Uterus (tissue), 4 donors: ENCODE data around the gene WDR27. TPM values are rescaled to one million over a fixed set of nuclear protein-coding genes. Genes with fewer than 3 reads are reported as not detected.

Experiments used
- DNase-seq, 2 donors: peaks; one replicate each; pipeline ENCODE4 v3.0.0-alpha.2; 2019 to 2020
- H3K27ac ChIP-seq, 2 donors: fragments of 200-600 bp; sonication (generic); 1 replicate in 1 of 2; 2 replicates in 1 of 2; pipeline ENCODE4 v1.5.1; 2016 to 2018
- H3K27me3 ChIP-seq, 2 donors: fragments of 200-600 bp; sonication (generic); one replicate each; pipeline ENCODE4 v1.5.1; 2018 to 2019; ENCODE audit warnings: control low read depth in 1 of 2
- H3K36me3 ChIP-seq, 2 donors: fragments of 200-600 bp; sonication (generic); one replicate each; pipeline ENCODE4 v1.5.1; 2019; ENCODE audit warnings: control low read depth in 1 of 2
- H3K4me1 ChIP-seq, 2 donors: fragments of 200-600 bp; sonication (generic); one replicate each; pipeline ENCODE4 v1.5.1; 2018 to 2019; ENCODE audit warnings: control low read depth in 1 of 2
- H3K4me3 ChIP-seq, 2 donors: fragments of 200-600 bp; sonication (generic); 1 replicate in 1 of 2; 2 replicates in 1 of 2; pipeline ENCODE4 v1.5.1; 2018 to 2019; ENCODE audit warnings: mild to moderate bottlenecking in 1 of 2
- H3K9me3 ChIP-seq, 2 donors: fragments of 200-600 bp; sonication (generic); one replicate each; pipeline ENCODE4 v1.5.1; 2019; ENCODE audit warnings: control low read depth in 1 of 2
- POLR2A ChIP-seq, 2 donors: fragments of 450-650 bp; IDR thresholded peaks; one replicate each; pipeline ENCODE4 v1.6.1; 2016; ENCODE audit warnings: antibody characterized with exemption in 2 of 2, mild to moderate bottlenecking in 1 of 2, moderate library complexity in 1 of 2
- intact Hi-C: fragments of 100-400 bp; cut with DNase I; formaldehyde crosslinking; loops from one replicate; pipeline ENCODE4 v1.15.1; 2023; ENCODE audit warnings: low total_unique reads
- total RNA-seq, 4 donors: library from RNA; depleted of rRNA in 3 of 4; stranded (reverse); fragments of >200 nt in 3 of 4; gene quantifications; one replicate each; pipeline versions ENCODE4 v1.1.0 to v1.2.4, GENCODE V29; 2014 to 2023
- TF ChIP-seq, protein P1 (sequence below), 4 experiments: fragments of 200-600 bp in 2 of 4; fragments of 450-650 bp in 2 of 4; sonication (generic) in 2 of 4; IDR thresholded peaks; one replicate each; pipeline ENCODE4 v1.5.1; 2016 to 2019; ENCODE audit warnings: antibody characterized with exemption in 4 of 4, mild to moderate bottlenecking in 2 of 4, moderate library complexity in 1 of 4
- donor health status: DM: yes; HTN: yes; CAD: no.

WDR27 gene
- total RNA-seq, 4 donors from 2014 or later: 41.8 to 69.7 (median 59.7) TPM

DNA sequence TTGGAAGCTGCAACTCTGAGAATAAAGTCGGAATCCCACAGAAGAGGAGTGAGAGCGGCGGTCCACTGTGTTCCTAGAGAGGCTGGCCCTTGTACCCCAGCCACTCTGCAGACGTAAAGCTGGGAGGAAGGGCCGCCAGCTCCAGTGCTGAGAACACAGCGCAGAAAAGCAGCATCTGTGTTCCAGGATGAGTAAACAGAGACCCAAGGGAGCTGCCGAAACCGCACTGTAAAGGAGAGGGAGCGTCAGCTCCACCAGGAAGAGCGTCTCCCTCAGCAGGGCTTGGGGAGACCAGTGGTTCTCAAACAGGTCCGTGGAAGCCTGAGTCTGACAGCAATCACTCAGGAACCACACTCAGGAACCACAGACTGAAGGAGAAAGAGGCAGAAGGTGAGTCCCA is 134.0 kb downstream of the WDR27 start:
- intact Hi-C loops: no loop called here
- no peaks in the 10 kb centered on the region for H3K4me1 ChIP-seq
- no peaks in the 10 kb centered on the region for H3K36me3 ChIP-seq
- TF ChIP-seq, protein P1, sequence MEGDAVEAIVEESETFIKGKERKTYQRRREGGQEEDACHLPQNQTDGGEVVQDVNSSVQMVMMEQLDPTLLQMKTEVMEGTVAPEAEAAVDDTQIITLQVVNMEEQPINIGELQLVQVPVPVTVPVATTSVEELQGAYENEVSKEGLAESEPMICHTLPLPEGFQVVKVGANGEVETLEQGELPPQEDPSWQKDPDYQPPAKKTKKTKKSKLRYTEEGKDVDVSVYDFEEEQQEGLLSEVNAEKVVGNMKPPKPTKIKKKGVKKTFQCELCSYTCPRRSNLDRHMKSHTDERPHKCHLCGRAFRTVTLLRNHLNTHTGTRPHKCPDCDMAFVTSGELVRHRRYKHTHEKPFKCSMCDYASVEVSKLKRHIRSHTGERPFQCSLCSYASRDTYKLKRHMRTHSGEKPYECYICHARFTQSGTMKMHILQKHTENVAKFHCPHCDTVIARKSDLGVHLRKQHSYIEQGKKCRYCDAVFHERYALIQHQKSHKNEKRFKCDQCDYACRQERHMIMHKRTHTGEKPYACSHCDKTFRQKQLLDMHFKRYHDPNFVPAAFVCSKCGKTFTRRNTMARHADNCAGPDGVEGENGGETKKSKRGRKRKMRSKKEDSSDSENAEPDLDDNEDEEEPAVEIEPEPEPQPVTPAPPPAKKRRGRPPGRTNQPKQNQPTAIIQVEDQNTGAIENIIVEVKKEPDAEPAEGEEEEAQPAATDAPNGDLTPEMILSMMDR (IDR thresholded peaks at IDR 0.05): no peak
- TF ChIP-seq POLR2A (IDR thresholded peaks at IDR 0.05): no peak
- H3K27me3 ChIP-seq: no peaks in the 10 kb centered on the region
- no peak for DNase-seq
- no peak overlapping the region for H3K4me3 ChIP-seq
- no peaks in the 10 kb centered on the region for H3K9me3 ChIP-seq
- no peak overlapping the region for H3K27ac ChIP-seq

DNA sequence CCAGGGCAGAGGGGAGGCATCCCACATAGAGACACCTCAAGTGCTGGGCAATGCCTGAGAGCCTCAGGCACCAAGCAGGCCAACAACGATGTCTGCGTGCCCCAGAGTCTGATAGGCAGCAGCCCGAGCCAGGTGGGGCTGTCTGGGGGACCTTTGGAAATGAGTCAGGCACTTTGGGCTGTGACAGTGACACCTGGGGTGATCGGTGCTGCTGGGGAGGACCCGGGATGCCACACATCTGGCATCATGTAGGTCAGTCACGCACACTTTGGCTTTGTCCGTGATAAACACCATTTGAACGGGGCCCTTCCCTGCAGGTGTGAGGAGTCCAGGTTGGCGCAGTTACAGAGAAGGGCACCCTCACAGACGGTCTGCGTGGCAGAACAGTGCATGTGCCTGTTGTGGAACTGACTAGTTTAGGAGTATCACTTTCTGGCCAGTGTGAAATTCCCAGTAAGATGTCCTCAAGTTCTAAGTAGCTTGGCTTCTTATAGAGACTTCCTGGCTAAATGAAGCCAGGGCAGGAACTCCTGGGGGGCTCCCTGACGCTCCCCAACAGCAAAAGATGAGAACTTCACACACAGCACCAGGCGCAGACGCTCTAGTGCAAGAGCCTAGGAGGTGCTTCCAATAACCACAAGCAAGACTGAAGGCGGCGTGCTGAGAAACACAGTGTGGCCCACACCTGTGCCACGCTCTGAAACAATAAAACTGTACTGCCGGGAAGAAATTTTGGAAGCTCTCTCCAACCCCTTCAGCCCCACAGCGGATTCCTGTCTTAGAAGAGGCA is 134.7 kb downstream of the WDR27 start:
- Histone ChIP-seq H3K4me1 (no peaks in the 10 kb centered on the region), H3K9me3 (no peaks in the 10 kb centered on the region), H3K27ac (no peak overlapping the region), H3K27me3 (no peaks in the 10 kb centered on the region), H3K36me3 (no peaks in the 10 kb centered on the region), H3K4me3 (no peak overlapping the region)
- no peak for TF ChIP-seq POLR2A (IDR thresholded peaks at IDR 0.05)
- TF ChIP-seq, protein P1 (IDR thresholded peaks at IDR 0.05): no peak
- intact Hi-C loops: no loop called here
- no peak for DNase-seq

DNA sequence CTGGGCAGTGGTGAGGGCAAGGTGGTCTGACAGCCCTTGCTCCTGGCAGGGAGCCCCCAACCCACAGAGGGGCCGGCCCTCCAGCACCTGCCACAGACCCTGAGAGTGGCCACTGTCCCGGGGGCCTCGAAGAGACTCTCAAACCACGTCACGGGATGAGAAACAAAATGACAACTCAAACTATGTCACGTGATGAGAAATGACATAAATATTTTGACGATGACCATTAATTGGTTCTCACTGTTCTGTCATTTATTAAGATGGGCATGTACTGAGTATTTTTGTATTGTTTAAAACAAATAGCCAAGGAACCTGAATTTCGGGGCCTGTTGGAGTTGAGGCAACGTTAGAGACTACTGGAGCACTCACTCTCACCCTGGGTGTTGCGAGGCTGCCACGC is 135.5 kb downstream of the WDR27 start:
- Histone ChIP-seq H3K27ac (no peak overlapping the region), H3K9me3 (no peaks in the 10 kb centered on the region), H3K4me1 (no peaks in the 10 kb centered on the region), H3K36me3 (no peaks in the 10 kb centered on the region), H3K27me3 (no peaks in the 10 kb centered on the region), H3K4me3 (no peak overlapping the region)
- intact Hi-C loops: no loop called here
- no peak for DNase-seq
- no peak for TF ChIP-seq POLR2A (IDR thresholded peaks at IDR 0.05)
- TF ChIP-seq, protein P1 (IDR thresholded peaks at IDR 0.05): no peak

DNA sequence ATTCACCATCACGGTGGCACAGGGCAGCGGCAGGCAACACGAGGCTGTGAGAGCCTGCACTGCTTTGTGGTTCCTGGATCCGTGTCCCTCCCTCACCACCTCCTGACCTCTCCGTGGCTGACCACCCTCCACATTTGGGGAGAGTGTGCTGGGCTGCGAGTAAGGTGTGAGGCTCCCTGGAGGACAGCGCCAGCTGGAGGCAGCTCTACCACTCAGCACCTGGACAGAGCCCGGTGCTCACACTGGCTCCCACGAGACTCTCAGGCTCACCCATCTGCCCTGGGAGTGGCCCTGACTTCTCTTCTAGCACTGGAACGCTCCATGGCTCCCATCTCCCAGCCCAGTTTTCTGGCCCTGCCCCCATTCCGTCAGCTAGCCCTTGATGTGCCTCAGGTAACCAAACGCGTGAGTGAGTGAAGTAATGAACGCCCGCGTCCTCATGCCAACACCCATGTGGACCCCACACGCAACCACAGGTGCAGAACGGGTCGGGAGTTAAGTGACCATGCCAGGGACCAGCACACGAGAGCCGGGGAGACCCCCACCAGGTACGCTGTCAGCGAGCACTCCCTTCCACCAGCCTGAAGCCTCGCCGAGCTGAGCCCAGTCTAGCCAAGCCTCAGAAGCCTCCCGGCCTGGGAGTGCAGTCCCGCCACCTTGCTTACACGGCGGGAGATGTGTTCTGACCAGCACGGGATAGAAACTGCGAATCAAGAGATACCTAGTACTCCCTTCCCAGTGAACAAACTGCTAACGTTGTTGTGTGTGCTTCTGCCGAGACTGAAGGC is 137.2 kb downstream of the WDR27 start:
- intact Hi-C loops: no loop called here
- no peak for DNase-seq

More for the DNA sequence above, 137.2 kb downstream of the WDR27 start:
- H3K27ac ChIP-seq: no peak overlapping the region
- no peaks in the 10 kb centered on the region for H3K27me3 ChIP-seq
- H3K4me3 ChIP-seq: no peak overlapping the region
- no peaks in the 10 kb centered on the region for H3K4me1 ChIP-seq
- H3K9me3 ChIP-seq: no peaks in the 10 kb centered on the region
- no peaks in the 10 kb centered on the region for H3K36me3 ChIP-seq
- no peak for TF ChIP-seq POLR2A (IDR thresholded peaks at IDR 0.05)
- TF ChIP-seq, protein P1 (IDR thresholded peaks at IDR 0.05): no peak
